ENCODE results near the gene TM4SF20.
"Not testable (repeated sequence)": the region's sequence is repeated elsewhere in the genome, so short reads cannot be mapped to it uniquely, and the experiment has no call there.

The TM4SF20 gene

DNA sequence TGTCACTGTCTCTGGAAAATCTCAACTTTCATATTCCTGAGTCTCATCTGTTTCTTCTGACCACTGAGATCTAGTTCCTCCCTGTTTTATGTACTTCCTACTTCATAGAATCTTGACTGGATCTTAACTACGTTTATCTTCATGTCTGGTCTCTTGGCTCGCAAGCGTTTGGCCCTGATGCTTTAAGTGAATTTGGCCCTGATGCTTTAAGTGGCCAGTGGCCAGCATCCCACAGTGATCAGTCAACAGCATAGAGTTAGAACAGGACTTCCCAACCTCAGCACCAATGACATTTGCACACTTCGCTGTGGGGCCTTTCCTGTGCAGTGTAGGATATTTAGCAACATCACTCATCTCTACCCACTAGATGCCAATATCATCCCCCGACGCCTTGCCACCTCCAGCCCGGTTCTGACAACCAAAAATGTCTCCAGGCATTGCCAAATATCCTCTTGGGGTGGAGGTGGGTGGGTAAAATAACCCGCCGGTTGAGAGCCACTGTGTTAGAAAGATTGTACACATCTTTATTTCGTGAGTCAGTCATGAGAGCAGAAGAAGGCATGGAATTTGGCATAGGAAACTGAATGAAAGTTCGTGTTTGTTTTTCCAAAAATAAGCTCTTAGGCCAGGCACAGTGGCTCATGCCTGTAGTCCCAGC, 12.2 kb downstream of the TM4SF20 start:
- CTCF ChIA-PET = no interaction called here
- POLR2A ChIA-PET = interaction anchor here (0.7 kb wide), 1 partner anchor 41 kb away, joined by 3 read pairs; no protein-coding TSS in a partner anchor
- DNase-seq (ENCODE audit: low read depth, low spot score) = peak; percentile 45

DNA sequence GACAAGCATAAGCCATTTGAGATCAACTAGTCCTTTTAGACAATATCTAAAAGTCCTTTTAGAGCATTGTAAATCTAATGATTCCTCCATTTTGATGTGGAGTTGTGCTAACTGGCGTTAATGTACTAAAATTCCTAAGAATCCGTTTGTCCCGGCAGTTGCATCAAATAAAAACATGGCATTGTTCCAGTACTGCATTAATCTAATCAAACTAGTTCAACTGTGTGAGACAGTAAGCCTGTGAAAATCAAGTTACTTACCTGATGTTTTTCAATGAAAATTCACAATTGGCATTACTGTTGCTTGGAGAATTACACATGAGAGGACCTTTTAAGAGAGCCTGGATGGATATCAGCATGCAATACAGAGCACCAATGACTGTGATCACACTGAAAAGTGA, 13.3 kb downstream of the TM4SF20 start:
- ChIA-PET POLR2A (no interaction called here), CTCF (no interaction called here)
- DNase-seq (ENCODE audit: low read depth, low spot score) = no peak
- no peak overlapping the region for H3K4me3 ChIP-seq (ENCODE audit: low read depth, low read length)
- TF ChIP-seq, protein P1, sequence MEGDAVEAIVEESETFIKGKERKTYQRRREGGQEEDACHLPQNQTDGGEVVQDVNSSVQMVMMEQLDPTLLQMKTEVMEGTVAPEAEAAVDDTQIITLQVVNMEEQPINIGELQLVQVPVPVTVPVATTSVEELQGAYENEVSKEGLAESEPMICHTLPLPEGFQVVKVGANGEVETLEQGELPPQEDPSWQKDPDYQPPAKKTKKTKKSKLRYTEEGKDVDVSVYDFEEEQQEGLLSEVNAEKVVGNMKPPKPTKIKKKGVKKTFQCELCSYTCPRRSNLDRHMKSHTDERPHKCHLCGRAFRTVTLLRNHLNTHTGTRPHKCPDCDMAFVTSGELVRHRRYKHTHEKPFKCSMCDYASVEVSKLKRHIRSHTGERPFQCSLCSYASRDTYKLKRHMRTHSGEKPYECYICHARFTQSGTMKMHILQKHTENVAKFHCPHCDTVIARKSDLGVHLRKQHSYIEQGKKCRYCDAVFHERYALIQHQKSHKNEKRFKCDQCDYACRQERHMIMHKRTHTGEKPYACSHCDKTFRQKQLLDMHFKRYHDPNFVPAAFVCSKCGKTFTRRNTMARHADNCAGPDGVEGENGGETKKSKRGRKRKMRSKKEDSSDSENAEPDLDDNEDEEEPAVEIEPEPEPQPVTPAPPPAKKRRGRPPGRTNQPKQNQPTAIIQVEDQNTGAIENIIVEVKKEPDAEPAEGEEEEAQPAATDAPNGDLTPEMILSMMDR (IDR thresholded peaks at IDR 0.05; ENCODE audit: insufficient read depth, low read length, missing control alignments) = no peak

More for the DNA sequence above, 12.2 kb downstream of the TM4SF20 start:
- H3K4me3 ChIP-seq (ENCODE audit: low read depth, low read length) = no peak overlapping the region
- TF ChIP-seq, protein P1 (IDR thresholded peaks at IDR 0.05; ENCODE audit: insufficient read depth, low read length, missing control alignments) = no peak

DNA sequence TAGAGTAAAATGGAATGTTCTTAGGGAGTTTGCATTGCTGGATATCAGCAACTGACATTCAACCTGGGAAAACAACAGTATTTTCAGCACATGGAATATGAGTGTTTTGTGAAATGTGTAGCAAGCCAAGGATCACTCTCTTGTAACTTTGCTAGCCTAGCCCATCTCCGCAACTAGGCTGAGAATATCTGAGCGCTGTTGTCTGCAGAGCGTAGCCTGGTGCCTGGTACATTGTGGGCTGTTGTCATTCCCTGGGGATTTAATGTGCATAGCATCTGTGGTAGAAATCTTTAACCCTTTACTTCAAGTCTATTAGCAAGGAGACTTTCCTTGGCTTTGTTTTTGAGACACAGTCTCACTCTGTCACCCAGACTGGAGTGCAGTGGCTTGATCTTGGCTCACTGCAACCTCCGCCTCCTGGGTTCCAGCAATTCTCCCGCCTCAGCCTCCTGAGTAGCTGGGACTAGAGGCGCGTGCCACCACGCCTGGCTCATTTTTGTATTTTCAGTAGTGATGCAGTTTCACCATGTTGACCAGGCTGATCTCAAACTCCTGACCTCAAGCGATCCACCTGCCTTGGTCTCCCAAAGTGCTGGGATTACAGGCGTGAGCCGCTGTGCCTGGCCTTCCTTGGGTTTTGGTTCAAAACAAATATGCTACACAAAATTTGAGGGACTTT, 14.4 kb downstream of the TM4SF20 start:
- POLR2A ChIA-PET; DNase-seq (ENCODE audit: low read depth, low spot score); H3K4me3 ChIP-seq (ENCODE audit: low read depth, low read length): not testable (repeated sequence)
- CTCF ChIA-PET = interaction anchor here (0.9 kb wide), 1 partner anchor 401 kb away, joined by 4 read pairs; no protein-coding TSS in a partner anchor

DNA sequence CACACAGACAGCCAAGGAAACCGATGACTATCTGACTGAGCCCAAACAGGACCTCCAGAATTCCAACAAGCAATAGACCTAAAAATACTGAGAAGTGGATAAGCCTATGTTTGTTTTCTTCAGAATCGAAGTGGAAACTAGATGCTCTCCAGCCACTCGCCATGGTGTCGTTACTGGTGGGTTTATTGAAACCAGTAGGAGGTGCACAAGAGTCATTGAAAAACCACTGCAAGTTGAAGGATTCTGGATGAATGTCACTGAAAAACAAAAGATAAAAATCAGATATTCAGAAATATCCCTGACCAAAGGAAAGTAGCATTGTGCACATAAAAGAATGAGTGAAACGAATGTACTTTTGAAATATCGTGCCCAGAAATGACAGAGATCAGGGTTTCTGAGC, 15.3 kb downstream of the TM4SF20 start:
- no peak for DNase-seq (ENCODE audit: low read depth, low spot score)
- TF ChIP-seq, protein P1 (IDR thresholded peaks at IDR 0.05; ENCODE audit: insufficient read depth, low read length, missing control alignments) = no peak
- no peak overlapping the region for H3K4me3 ChIP-seq (ENCODE audit: low read depth, low read length)
- POLR2A ChIA-PET = no interaction called here
- CTCF ChIA-PET = no interaction called here

DNA sequence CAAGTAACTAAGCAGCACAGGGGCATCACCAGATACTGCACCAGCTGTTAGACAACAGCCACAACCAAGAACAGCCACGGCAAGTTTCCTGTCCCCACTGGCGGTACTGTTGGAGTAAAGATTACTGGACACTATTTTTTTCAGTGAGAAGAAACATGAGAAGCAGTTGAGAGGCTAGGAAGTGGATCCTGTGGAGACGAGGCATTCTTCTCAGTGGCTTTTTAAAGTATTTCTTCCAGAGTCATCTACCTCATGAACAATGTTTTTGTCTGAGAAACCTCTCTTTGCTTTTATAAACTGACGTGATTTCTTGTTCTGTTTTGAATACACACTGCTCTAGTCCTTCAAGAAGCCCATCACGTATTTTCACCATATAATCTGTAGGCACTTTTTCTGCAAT, 18.8 kb downstream of the TM4SF20 start:
- TF ChIP-seq, protein P1 (IDR thresholded peaks at IDR 0.05; ENCODE audit: insufficient read depth, low read length, missing control alignments) = no peak
- ChIA-PET POLR2A (no interaction called here), CTCF (no interaction called here)
- DNase-seq (ENCODE audit: low read depth, low spot score) = no peak
- H3K4me3 ChIP-seq (ENCODE audit: low read depth, low read length) = no peak overlapping the region

DNA sequence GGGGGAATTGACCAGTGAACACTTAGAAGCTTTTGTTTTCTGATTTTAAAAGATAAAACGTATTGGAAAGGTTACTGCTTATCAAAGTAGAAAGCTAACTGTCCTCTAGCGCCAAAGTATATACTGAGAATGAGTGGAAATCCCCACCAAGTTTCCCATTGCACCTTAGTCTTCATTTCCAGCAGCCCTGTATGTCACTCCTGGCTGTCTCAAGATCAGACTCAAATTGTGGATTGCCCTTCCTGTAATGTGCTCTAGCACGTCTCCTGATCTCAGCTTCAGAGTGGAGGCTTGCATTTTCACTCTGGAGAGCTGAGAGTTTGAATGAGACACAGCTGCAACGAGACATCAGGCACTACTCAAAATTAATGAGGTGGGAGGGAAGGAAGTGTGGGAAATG, 27.5 kb downstream of the TM4SF20 start:
- ChIA-PET CTCF (no interaction called here), POLR2A (no interaction called here)
- H3K4me3 ChIP-seq (ENCODE audit: low read depth, low read length) = no peak overlapping the region
- no peak for DNase-seq (ENCODE audit: low read depth, low spot score)
- TF ChIP-seq, protein P1 (IDR thresholded peaks at IDR 0.05; ENCODE audit: insufficient read depth, low read length, missing control alignments) = no peak
